Stimulated activated CD4-positive, alpha-beta T cell treated with anti-CD3 and anti-CD28 coated beads, Interleukin-15, amount 100 ng/mL, for 1 hour (primary cell): ENCODE results near the gene MEF2C.

ENCODE experiments used
- DNase-seq, 2 donors: peaks; one replicate each; pipeline ENCODE4 v3.0.0-alpha.2; 2020; ENCODE audit warnings: low read depth in 1 of 2, low spot score in 1 of 2

MEF2C gene

GRCh38 chr5:88888848-88889188, 5.8 kb upstream of the MEF2C start:
- no peak for DNase-seq

GRCh38 chr5:88888291-88888690, 5.3 kb upstream of the MEF2C start:
- DNase-seq, result no peak

- DNase-seq, result no peak
These were observed 4.4 kb upstream of the MEF2C start for GRCh38 chr5:88887342-88887741.

GRCh38 chr5:88886746-88887341, 3.9 kb upstream of the MEF2C start:
- DNase-seq, result no peak

GRCh38 chr5:88886252-88886651, 3.3 kb upstream of the MEF2C start:
- DNase-seq, result no peak

GRCh38 chr5:88885002-88885401, 2.0 kb upstream of the MEF2C start:
- no peak for DNase-seq

- no peak for DNase-seq
These were observed 1.6 kb upstream of the MEF2C start for GRCh38 chr5:88884608-88884877.

GRCh38 chr5:88883836-88884607, 1.0 kb upstream of the MEF2C start:
- no peak for DNase-seq

- DNase-seq, result no peak
These were observed 527 bp downstream of the MEF2C start for GRCh38 chr5:88882276-88883038.

GRCh38 chr5:88881571-88881971, 1.4 kb downstream of the MEF2C start:
- DNase-seq, result no peak

GRCh38 chr5:88880201-88880600, 2.8 kb downstream of the MEF2C start:
- DNase-seq, result no peak

- no peak for DNase-seq
These were observed 3.3 kb downstream of the MEF2C start for GRCh38 chr5:88879724-88880123.

- no peak for DNase-seq
These were observed 4.0 kb downstream of the MEF2C start for GRCh38 chr5:88878976-88879375.

- no peak for DNase-seq
These were observed 5.2 kb downstream of the MEF2C start for GRCh38 chr5:88877826-88878225.

GRCh38 chr5:88876714-88877113, 6.3 kb downstream of the MEF2C start:
- DNase-seq, result no peak

GRCh38 chr5:88875341-88876234, 7.4 kb downstream of the MEF2C start:
- no peak for DNase-seq

GRCh38 chr5:88873447-88873846, 9.5 kb downstream of the MEF2C start:
- no peak for DNase-seq

- DNase-seq, result no peak
These were observed 10.0 kb downstream of the MEF2C start for GRCh38 chr5:88872971-88873370.

GRCh38 chr5:88870285-88870684, 12.7 kb downstream of the MEF2C start:
- no peak for DNase-seq

GRCh38 chr5:88868468-88869068, 14.4 kb downstream of the MEF2C start:
- no peak for DNase-seq

GRCh38 chr5:88867638-88868037, 15.3 kb downstream of the MEF2C start:
- no peak for DNase-seq
